Transverse colon (tissue), 4 donors: ENCODE data around the gene CACNB2.

Experiments
- POLR2A ChIP-seq: fragments of 450-650 bp; IDR thresholded peaks from one replicate; pipeline ENCODE4 v1.6.1; 2016; ENCODE audit warnings: antibody characterized with exemption, mild to moderate bottlenecking, moderate library complexity
- POLR2AphosphoS5 ChIP-seq, 3 donors: sonication (generic); formaldehyde crosslinking; IDR thresholded peaks; one replicate each; pipeline ENCODE4 v1.6.1; 2016; ENCODE audit warnings: antibody characterized with exemption in 3 of 3
- TF ChIP-seq, protein P1 (sequence below), 5 experiments: fragments of 200-600 bp in 3 of 5; fragments of 450-650 bp in 2 of 5; sonication (generic) in 3 of 5; IDR thresholded peaks; 1 replicate in 2 of 5; 2 replicates in 3 of 5; pipeline ENCODE4 v1.5.1; 2016 to 2017; ENCODE audit warnings: antibody characterized with exemption in 5 of 5, inconsistent platforms in 3 of 5, mild to moderate bottlenecking in 2 of 5, moderate library complexity in 1 of 5

DNA sequence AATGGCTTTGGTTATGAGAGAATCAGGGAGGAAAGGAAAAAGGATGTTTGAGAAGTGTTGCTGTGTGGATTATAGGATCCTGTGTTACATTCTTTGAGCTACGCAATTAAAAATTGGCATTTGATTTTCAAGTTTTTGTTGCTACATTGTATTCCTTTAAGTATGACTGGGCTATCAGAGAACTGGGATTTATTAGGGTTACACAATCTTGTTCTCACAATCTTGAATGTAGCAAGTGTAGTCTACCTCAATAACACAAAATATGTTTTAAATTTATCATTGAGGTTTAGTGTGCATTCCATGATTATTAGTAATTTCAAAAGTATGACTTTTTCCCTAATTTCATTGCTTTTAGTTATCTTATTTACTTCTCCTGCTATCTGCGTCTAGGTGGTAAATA, 113.9 kb downstream of the CACNB2 start:
- TF ChIP-seq, protein P1, sequence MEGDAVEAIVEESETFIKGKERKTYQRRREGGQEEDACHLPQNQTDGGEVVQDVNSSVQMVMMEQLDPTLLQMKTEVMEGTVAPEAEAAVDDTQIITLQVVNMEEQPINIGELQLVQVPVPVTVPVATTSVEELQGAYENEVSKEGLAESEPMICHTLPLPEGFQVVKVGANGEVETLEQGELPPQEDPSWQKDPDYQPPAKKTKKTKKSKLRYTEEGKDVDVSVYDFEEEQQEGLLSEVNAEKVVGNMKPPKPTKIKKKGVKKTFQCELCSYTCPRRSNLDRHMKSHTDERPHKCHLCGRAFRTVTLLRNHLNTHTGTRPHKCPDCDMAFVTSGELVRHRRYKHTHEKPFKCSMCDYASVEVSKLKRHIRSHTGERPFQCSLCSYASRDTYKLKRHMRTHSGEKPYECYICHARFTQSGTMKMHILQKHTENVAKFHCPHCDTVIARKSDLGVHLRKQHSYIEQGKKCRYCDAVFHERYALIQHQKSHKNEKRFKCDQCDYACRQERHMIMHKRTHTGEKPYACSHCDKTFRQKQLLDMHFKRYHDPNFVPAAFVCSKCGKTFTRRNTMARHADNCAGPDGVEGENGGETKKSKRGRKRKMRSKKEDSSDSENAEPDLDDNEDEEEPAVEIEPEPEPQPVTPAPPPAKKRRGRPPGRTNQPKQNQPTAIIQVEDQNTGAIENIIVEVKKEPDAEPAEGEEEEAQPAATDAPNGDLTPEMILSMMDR (IDR thresholded peaks at IDR 0.05): no peak
- no peak for TF ChIP-seq POLR2AphosphoS5 (IDR thresholded peaks at IDR 0.05)
- TF ChIP-seq POLR2A: no peak
